ENCODE results near the gene AKR7A3.

Gene AKR7A3

DNA sequence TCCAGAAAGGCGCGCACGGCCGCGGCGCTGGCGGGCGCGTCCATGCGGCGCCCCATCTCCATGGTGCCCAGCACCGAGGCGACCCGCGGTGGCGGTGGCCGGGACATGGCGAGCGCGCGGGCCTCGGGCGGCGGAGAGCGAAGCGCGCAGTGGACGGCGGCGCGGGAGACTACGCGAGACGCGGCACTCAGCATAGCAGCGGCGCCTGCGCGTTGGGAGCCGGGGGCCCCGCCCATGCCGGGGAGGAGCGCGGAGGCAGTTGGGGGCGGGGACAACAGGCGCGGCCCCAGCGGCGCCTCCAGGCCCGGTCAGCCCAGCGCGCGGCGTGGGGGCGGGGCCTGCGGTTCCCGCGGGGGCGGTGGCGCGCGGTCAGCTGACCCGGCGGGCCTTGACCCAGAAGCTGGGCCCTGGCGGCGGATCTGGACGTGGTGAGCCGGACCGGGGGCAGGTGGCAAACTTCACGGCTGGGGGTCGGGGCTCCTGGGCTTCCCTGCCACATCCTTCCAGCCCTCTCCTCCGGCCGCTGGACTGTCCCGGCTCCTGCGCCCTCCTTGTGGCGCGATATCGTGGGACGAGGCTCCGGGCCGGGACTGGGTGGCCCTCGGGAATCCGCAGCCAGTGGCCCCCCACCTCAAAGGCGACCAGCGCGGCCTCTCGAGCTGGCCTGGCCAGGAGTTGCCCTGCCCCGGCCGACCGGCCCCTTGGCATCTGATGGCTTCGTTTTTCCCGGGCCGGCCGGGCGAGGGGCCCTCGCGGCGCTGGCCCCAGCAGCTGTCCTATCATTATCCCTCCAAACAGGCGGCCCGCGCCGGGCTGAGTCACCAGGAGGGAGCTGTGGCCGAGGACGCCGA, 23.6 kb upstream of the AKR7A3 start, which contains the start of the genes AKR7A2 and SLC66A1:
TSS of gene AKR7A2 (minus strand) at position 214 of the 851 bp plus-strand sequence. CDS start at position 194, 20 bp downstream.
TSS of gene SLC66A1 (plus strand) at position 396 of the 851 bp plus-strand sequence. CDS start 5,352 bp downstream, outside the sequence.
- H3K27ac ChIP-seq: peak within 1 kb of the TSS; percentile 69

DNA sequence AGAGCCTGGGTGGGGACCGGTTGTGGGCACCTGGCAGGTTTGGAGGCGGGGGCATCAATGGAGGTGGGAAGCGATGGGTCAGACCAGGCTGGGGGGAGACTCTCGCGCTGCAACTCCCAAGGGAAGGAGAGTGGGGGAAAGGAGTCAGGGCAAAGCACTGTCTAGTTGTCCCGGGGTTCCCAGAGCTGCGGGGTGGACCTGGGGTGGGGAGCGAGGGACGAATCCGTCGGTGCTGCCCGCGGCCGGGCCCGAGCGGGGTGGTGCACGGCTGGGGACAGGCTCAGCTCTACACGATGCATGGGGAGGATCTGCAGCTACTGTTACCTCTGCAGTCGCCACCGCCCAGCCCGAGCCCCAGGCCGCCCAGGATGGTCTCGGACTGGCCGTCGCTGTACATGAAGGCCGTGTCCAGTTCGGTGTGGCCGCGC, 22.9 kb upstream of the AKR7A3 start:
- TF ChIP-seq ZFX (IDR thresholded peaks at IDR 0.05; ENCODE audit: borderline replicate concordance): no peak
- TF ChIP-seq, protein P1, sequence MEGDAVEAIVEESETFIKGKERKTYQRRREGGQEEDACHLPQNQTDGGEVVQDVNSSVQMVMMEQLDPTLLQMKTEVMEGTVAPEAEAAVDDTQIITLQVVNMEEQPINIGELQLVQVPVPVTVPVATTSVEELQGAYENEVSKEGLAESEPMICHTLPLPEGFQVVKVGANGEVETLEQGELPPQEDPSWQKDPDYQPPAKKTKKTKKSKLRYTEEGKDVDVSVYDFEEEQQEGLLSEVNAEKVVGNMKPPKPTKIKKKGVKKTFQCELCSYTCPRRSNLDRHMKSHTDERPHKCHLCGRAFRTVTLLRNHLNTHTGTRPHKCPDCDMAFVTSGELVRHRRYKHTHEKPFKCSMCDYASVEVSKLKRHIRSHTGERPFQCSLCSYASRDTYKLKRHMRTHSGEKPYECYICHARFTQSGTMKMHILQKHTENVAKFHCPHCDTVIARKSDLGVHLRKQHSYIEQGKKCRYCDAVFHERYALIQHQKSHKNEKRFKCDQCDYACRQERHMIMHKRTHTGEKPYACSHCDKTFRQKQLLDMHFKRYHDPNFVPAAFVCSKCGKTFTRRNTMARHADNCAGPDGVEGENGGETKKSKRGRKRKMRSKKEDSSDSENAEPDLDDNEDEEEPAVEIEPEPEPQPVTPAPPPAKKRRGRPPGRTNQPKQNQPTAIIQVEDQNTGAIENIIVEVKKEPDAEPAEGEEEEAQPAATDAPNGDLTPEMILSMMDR (IDR thresholded peaks at IDR 0.05): no peak
- H3K27ac ChIP-seq: peak overlapping the region; percentile 69

More for the DNA sequence above, 23.6 kb upstream of the AKR7A3 start, which contains the start of the genes AKR7A2 and SLC66A1:
- TF ChIP-seq ZFX (IDR thresholded peaks at IDR 0.05; ENCODE audit: borderline replicate concordance): no peak
- TF ChIP-seq, protein P1 (IDR thresholded peaks at IDR 0.05): peak; percentile 3; the same call in 1 of the 2 replicates

DNA sequence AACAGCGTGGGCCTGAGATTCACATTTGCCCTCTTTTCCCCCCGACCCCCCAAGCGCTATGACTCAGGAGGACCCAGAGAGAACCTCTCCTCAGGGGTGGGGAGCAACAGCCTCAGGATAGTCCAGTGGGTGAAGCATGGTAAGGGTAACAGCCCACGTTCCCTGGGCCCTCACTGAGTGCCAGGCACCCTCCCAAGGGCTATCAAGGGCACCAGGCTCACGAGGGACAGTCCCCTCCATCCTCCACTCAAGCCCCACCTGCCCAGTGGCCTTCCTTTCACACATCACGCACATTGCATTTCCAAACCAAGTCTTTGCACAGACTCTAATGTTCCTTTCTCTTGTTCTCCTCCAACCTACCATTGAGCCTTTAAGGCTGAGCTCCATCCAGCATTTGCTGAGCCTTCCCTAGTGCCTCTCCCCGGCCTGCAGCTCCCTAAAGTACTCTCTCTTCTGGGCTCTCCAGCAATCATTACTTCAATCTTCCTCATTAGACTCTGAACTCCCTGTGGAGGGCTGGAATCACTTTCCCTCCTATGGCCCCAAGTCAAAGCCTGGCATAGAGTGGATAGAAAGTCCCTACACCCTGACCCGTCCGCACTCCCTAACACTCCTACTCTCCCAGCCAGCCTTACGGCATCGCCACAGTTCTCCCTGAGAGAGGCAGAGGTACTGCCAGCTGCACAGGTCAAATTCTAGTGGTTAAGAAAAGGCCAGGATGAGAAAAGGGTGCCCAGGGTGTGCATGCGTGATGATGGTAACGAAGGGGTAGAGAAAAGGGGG, 22.3 kb upstream of the AKR7A3 start:
- no peak for TF ChIP-seq ZFX (IDR thresholded peaks at IDR 0.05; ENCODE audit: borderline replicate concordance)
- TF ChIP-seq, protein P1 (IDR thresholded peaks at IDR 0.05): no peak
- H3K27ac ChIP-seq: peak overlapping the region; percentile 69

DNA sequence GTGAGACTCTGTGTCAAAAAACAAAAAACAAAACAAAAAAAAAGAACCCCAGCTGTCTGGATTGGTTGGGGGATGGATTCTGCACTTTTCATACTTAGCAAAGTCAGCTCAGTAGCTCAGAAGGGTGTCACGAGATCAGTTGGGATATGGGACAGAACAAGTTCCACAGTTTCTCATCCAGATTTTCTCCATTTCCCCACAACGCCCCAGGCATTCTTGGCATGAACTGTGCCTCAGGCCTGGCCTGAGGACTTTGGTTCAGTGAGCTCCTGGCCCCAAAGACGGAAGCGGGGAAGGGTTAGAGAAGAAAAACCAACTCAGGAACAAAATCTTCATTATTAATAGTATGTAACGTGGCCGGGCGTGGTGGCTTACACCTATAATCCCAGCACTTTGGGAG, 21.5 kb upstream of the AKR7A3 start:
- H3K27ac ChIP-seq: peak overlapping the region; percentile 69; the same call in 1 of the 2 replicates
- TF ChIP-seq, protein P1 (IDR thresholded peaks at IDR 0.05): no peak
- TF ChIP-seq ZFX (IDR thresholded peaks at IDR 0.05; ENCODE audit: borderline replicate concordance): no peak

DNA sequence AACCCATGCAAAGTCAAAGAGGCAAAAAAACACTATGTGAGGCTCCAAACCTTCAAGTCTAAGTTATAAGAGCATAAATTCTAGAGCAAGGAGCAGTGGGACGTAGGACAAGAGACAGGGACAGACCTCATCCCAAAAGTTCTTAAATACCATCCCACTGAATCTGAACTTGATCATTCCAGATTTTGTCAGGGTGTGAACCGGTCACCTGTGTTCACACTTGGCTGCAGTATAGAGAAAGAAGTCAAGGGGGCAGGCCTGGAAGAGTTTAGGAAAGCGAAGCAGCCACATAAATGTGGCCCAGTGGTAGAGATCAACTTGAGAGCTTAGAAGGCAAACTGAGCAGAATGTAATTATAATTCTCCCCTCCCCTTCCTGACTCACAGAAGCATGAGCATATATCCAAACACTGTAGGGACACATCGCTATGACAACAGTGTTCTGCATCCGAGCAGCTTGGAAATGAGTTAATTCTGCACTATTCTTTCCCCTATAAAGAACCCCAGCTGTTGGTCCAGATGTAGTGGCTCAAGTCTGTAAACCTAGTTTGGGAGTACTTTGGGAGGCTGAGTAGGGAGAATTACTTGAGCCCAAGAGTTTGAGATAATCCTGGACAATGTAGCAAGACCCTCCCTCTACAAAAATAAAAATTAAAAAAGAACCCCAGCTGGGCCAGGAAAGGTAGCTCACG, 20.7 kb upstream of the AKR7A3 start:
- no peak overlapping the region for H3K27ac ChIP-seq
- TF ChIP-seq, protein P1 (IDR thresholded peaks at IDR 0.05): no peak
- no peak for TF ChIP-seq ZFX (IDR thresholded peaks at IDR 0.05; ENCODE audit: borderline replicate concordance)

DNA sequence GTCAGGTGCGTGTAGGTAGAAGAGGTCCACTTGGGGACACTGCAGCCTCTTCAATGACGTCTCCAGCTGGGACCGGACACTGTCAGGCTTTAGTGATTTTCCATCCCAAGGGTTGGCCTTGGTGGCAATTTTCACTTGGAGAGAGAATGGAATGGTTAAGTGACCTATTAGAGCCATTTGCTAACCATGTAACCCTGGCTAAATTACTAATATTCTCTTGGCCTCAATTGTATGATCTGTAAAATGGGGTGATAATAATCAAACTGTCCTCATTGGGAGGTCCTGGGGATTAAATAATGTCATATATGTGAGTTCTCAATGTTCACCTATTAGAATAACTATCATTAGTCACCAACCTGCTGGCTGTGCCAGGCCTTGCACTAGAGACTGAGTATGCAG, 19.9 kb upstream of the AKR7A3 start:
- TF ChIP-seq ZFX (IDR thresholded peaks at IDR 0.05; ENCODE audit: borderline replicate concordance): no peak
- TF ChIP-seq, protein P1 (IDR thresholded peaks at IDR 0.05): no peak
- no peak overlapping the region for H3K27ac ChIP-seq

Data from 22Rv1 (cell line).